Ovary (tissue), 3 donors: ENCODE measurements around the gene SUDS3.

ENCODE experiments used
- CTCF ChIP-seq, 3 donors: fragments of 450-650 bp in 2 of 3; fragments of 200-600 bp in 1 of 3; IDR thresholded peaks; one replicate each; pipeline versions ENCODE4 v1.5.1 to v1.8.0; 2016 to 2022; ENCODE audit warnings: antibody characterized with exemption in 3 of 3, mild to moderate bottlenecking in 1 of 3
- POLR2A ChIP-seq: fragments of 450-650 bp; IDR thresholded peaks from one replicate; pipeline ENCODE4 v1.6.1; 2017; ENCODE audit warnings: antibody characterized with exemption, mild to moderate bottlenecking, moderate library complexity
- donor health status: DM: no; HTN: no; CAD: no.

- TF ChIP-seq CTCF (IDR thresholded peaks at IDR 0.05) = no peak
- TF ChIP-seq POLR2A = no peak
Measured at GRCh38 chr12:118337194-118337838, 39.0 kb upstream of the SUDS3 start.
